CD4-positive, alpha-beta T cell (primary cell): ENCODE measurements around the gene ANKRD44. TPM values are rescaled to one million over a fixed set of nuclear protein-coding genes. Genes with fewer than 3 reads are reported as not detected.

Source experiments
- ATAC-seq: fragments of 200-7000 bp; cut with Tn5 transposase; one replicate; pipeline ENCODE4 v1.10.0; 2022; ENCODE audit warnings: mild to moderate bottlenecking; ENCODE audit not compliant: poor library complexity
- CTCF ChIA-PET: fragments of 350-600 bp; sonication (Branson Sonifier 250); formaldehyde crosslinking; loops from one replicate; lab custom pipeline; 2021; ENCODE audit warnings: antibody characterized with exemption, inconsistent platforms; lab: Charles Lee
- POLR2A ChIA-PET: fragments of 350-600 bp; sonication (Branson Sonifier 250); formaldehyde crosslinking; loops from one replicate; lab custom pipeline; 2021; ENCODE audit warnings: antibody characterized with exemption, inconsistent platforms; lab: Charles Lee
- DNase-seq, 14 experiments: peaks; one replicate each; pipeline ENCODE4 v3.0.0-alpha.2; 2013 to 2020; ENCODE audit warnings: mixed read lengths in 2 of 14
- H3K27ac ChIP-seq, 2 donors: one replicate each; pipeline versions ENCODE4 v1.5.1 to v1.7.0; 2013; ENCODE audit warnings: low read length in 2 of 2, low read depth in 1 of 2, mild to moderate bottlenecking in 1 of 2
- H3K27me3 ChIP-seq, 2 experiments: 1 replicate in 1 of 2; 2 replicates in 1 of 2; pipeline versions ENCODE4 v1.6.1 to v1.7.0; 2013; ENCODE audit warnings: low read length in 2 of 2, control low read depth in 1 of 2, mild to moderate bottlenecking in 1 of 2, moderate library complexity in 1 of 2; ENCODE audit not compliant: insufficient read depth in 2 of 2, control insufficient read depth in 1 of 2
- H3K36me3 ChIP-seq: one replicate; pipeline ENCODE4 v1.6.1; 2013; ENCODE audit warnings: low read length, control low read depth; ENCODE audit not compliant: insufficient read depth
- H3K4me1 ChIP-seq: one replicate; pipeline ENCODE4 v1.6.1; 2013; ENCODE audit warnings: low read length, control low read depth; ENCODE audit not compliant: insufficient read depth
- H3K4me3 ChIP-seq: one replicate; pipeline ENCODE4 v1.5.1; 2013; ENCODE audit warnings: mild to moderate bottlenecking, low read length, moderate library complexity
- H3K9me3 ChIP-seq, 2 experiments: 1 replicate in 1 of 2; 2 replicates in 1 of 2; pipeline versions ENCODE4 v1.6.1 to v1.7.0; 2013; ENCODE audit warnings: low read length in 2 of 2, mild to moderate bottlenecking in 2 of 2, control low read depth in 1 of 2, moderate library complexity in 1 of 2; ENCODE audit not compliant: control insufficient read depth in 1 of 2, insufficient read depth in 1 of 2
- H3K27ac Mint-ChIP-seq: one replicate; pipeline ENCODE4 v1.8.0; 2020; ENCODE audit warnings: mixed read lengths
- H3K27me3 Mint-ChIP-seq: one replicate; pipeline ENCODE4 v1.8.0; 2021; ENCODE audit warnings: mixed read lengths
- H3K36me3 Mint-ChIP-seq: one replicate; pipeline ENCODE4 v1.8.0; 2021; ENCODE audit warnings: low read depth, mixed read lengths
- H3K4me1 Mint-ChIP-seq: one replicate; pipeline ENCODE4 v1.8.0; 2021; ENCODE audit warnings: low read depth, mixed read lengths
- H3K4me3 Mint-ChIP-seq: one replicate; pipeline ENCODE4 v1.8.0; 2020; ENCODE audit warnings: mild to moderate bottlenecking, mixed read lengths
- H3K9me3 Mint-ChIP-seq: one replicate; pipeline ENCODE4 v1.8.0; 2020; ENCODE audit warnings: mixed read lengths
- CTCF ChIP-seq: fragments of 200-600 bp; IDR thresholded peaks from one replicate; pipeline ENCODE4 v1.8.0; 2022; ENCODE audit warnings: antibody characterized with exemption, mild to moderate bottlenecking
- intact Hi-C, 2 experiments: fragments of 100-400 bp; cut with DNase I in 1 of 2; cut with micrococcal nuclease in 1 of 2; formaldehyde crosslinking; loops; one replicate each; pipeline versions ENCODE4 v1.15.1 to v1.9.0; 2023 to 2025; cut with DNase I, micrococcal nuclease
- total RNA-seq, 174 experiments: library from RNA in 2 of 174; stranded (reverse) in 2 of 174; gene quantifications; one replicate each; pipeline ENCODE4 v1.2.3 and lab custom pipeline; 2021 to 2026

Gene ANKRD44
- total RNA-seq, 2 experiments from 2014 or later: 170 to 186 TPM

DNA sequence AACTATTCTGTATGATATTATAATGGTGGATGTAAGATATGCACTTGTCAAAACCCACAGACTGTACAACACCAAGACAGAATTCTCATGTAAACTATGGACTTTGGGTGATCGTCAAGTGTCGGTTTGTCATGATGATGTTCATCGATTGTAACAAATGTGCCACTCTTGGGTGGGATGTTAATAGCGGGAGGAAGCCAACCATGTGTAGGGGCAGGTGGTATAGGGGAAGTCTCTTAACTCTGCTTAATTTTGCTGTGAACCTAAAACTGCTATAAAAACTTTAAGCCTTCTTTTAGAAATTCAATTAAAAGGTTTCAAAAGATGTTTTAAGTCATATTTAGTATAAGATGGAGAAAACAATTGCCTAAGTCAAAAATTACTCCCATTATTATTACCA, 139.0 kb downstream of the ANKRD44 start:
- H3K27me3 Mint-ChIP-seq: no peaks in the 10 kb centered on the region
- Histone ChIP-seq H3K27ac (no peak overlapping the region), H3K27me3 (no peaks in the 10 kb centered on the region), H3K4me3 (no peak overlapping the region), H3K9me3 (no peaks in the 10 kb centered on the region), H3K36me3 (peaks cover 45% of the 10 kb centered on the region), H3K4me1 (peaks cover 34% of the 10 kb centered on the region)
- ChIA-PET POLR2A (interaction anchor here (1.3 kb wide), 1 partner anchor 58 kb away, joined by 3 read pairs; no protein-coding TSS in a partner anchor), CTCF (interaction anchor here (1.0 to 1.2 kb wide), 3 partner anchors 12 to 58 kb away, joined by 3 read pairs; no protein-coding TSS in a partner anchor)
- peaks cover 63% of the 10 kb centered on the region for H3K36me3 Mint-ChIP-seq
- ATAC-seq (no peak), DNase-seq (no peak)
- no peak overlapping the region for H3K4me3 Mint-ChIP-seq
- intact Hi-C loops: no loop called here
- H3K9me3 Mint-ChIP-seq: no peaks in the 10 kb centered on the region
- H3K4me1 Mint-ChIP-seq: peaks cover 84% of the 10 kb centered on the region
- no peak for TF ChIP-seq CTCF
- H3K27ac Mint-ChIP-seq: peak overlapping the region; percentile 70

- no peak for TF ChIP-seq CTCF
- H3K27me3 ChIP-seq: no peaks in the 10 kb centered on the region
- H3K4me3 ChIP-seq: no peak overlapping the region
- ATAC-seq (no peak), DNase-seq (no peak)
- Mint-ChIP-seq H3K4me3 (no peak overlapping the region), H3K27me3 (no peaks in the 10 kb centered on the region), H3K36me3 (peaks cover 55% of the 10 kb centered on the region), H3K4me1 (peaks cover 84% of the 10 kb centered on the region), H3K9me3 (no peaks in the 10 kb centered on the region), H3K27ac (peak overlapping the region; percentile 70)
- ChIA-PET POLR2A (interaction anchor here (1.0 to 1.3 kb wide), 2 partner anchors 18 to 57 kb away, joined by 3 read pairs; no protein-coding TSS in a partner anchor), CTCF (interaction anchor here (1.0 to 2.7 kb wide), 2 partner anchors 10 to 18 kb away, joined by 3 to 7 read pairs; no protein-coding TSS in a partner anchor)
- H3K36me3 ChIP-seq: peaks cover 40% of the 10 kb centered on the region
- no peak overlapping the region for H3K27ac ChIP-seq
- intact Hi-C loops: no loop called here
- H3K9me3 ChIP-seq: no peaks in the 10 kb centered on the region
- peaks cover 37% of the 10 kb centered on the region for H3K4me1 ChIP-seq
Observed at GRCh38 chr2:197170208-197170607, 140.4 kb downstream of the ANKRD44 start.

DNA sequence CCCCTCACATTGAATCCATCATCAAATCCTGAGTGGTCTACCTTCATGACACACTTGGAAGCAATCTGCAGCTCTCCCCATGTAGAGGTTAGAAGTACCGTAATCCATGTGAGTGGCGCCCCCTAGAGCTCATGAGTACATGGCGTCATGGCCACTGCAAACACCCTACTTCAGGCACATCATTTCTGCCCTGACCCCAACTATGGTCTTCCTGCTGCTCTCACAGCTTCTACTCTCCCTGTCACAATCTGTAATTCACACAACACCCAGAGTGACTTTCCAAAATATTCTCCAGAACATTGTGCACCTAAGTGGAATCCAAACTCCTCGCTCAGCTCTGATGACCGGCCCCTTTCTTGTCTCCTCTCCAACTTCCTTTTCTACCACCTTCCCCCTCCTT, 141.9 kb downstream of the ANKRD44 start:
- Mint-ChIP-seq H3K27ac (peak overlapping the region; percentile 71), H3K27me3 (no peaks in the 10 kb centered on the region), H3K9me3 (no peaks in the 10 kb centered on the region), H3K36me3 (peaks cover 51% of the 10 kb centered on the region), H3K4me1 (peaks cover 80% of the 10 kb centered on the region), H3K4me3 (peak overlapping the region; percentile 2)
- Histone ChIP-seq H3K4me1 (peaks cover 52% of the 10 kb centered on the region), H3K4me3 (no peak overlapping the region), H3K27ac (peak overlapping the region in 1 of 2 donors; percentile 15), H3K9me3 (no peaks in the 10 kb centered on the region), H3K36me3 (peaks cover 49% of the 10 kb centered on the region), H3K27me3 (no peaks in the 10 kb centered on the region)
- CTCF ChIA-PET: interaction anchor here (0.5 to 2.7 kb wide), 25 partner anchors 8 to 197 kb away, joined by 3 to 28 read pairs (median 5); no protein-coding TSS in a partner anchor
- peak; percentile 60 for TF ChIP-seq CTCF
- peak; percentile 51 to 83 (median 66) for DNase-seq
- peak; percentile 92 for ATAC-seq
- POLR2A ChIA-PET: interaction anchor here (0.7 to 1.8 kb wide), 5 partner anchors 12 to 55 kb away, joined by 3 to 10 read pairs (median 3); no protein-coding TSS in a partner anchor
- intact Hi-C loops: loop anchor here (1.0 to 5.0 kb wide), 3 partner anchors 36 to 56 kb away; no protein-coding TSS in a partner anchor
